PC-9 (cell line): ENCODE measurements around the gene RFLNA.

Experiments used
- CTCF ChIP-seq: fragments of 200-600 bp; sonication (generic); conservative IDR thresholded peaks from 2 replicates; pipeline ENCODE4 v1.6.1; 2017; ENCODE audit warnings: mixed run types, antibody characterized with exemption, mild to moderate bottlenecking, moderate library complexity
- EZH2 ChIP-seq: fragments of 200-600 bp; sonication (generic); IDR thresholded peaks from 2 replicates; pipeline ENCODE4 v1.8.0; 2017; ENCODE audit warnings: antibody characterized with exemption, low read depth

- no peak for TF ChIP-seq CTCF
- no peak for TF ChIP-seq EZH2
Measured at GRCh38 chr12:124321556-124322270, 26.8 kb downstream of the RFLNA start.
